Activated CD4-positive, CD25-positive, alpha-beta regulatory T cell treated with anti-CD3 and anti-CD28 coated beads, Interleukin-2, amount 50 U/mL, for 24 hours (primary cell): Measurements from ENCODE around the gene TFDP1.

Experiments
- ATAC-seq, 2 donors: fragments of 150-1000 bp; cut with Tn5 transposase; one replicate each; pipeline ENCODE4 v1.10.0; 2021; ENCODE audit warnings: mild to moderate bottlenecking in 1 of 2, moderate library complexity in 1 of 2

TFDP1 gene

GRCh38 chr13:113667771-113668490 is 83.4 kb downstream of the TFDP1 start:
- no peak for ATAC-seq

DNA sequence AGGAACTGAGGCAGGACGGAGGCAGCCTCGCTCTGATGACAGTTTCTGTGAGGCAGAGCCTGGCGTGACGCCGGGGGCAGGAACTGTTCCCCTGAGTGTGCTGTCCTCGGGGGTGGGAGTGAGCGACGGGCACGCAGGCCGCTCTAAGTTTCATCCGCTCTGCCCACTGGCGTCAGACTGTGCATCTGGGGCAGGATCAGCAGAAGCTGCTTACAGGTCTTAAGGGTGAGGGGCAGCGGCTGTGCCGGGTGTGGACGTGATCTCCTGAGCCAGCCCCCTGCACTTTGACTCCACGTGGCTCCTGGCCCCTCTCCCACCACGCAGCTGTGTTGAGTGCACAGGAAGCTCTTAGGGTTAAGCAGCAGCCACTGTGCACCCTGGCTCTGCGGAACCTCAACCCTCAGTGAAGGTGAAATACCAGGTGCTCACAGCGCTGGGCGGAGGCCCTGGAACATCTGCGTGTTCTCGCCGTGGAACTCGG is 84.0 kb downstream of the TFDP1 start:
- no peak for ATAC-seq

GRCh38 chr13:113669231-113669754 is 84.7 kb downstream of the TFDP1 start:
- ATAC-seq: no peak

GRCh38 chr13:113669755-113670341 is 85.3 kb downstream of the TFDP1 start:
- no peak for ATAC-seq

DNA sequence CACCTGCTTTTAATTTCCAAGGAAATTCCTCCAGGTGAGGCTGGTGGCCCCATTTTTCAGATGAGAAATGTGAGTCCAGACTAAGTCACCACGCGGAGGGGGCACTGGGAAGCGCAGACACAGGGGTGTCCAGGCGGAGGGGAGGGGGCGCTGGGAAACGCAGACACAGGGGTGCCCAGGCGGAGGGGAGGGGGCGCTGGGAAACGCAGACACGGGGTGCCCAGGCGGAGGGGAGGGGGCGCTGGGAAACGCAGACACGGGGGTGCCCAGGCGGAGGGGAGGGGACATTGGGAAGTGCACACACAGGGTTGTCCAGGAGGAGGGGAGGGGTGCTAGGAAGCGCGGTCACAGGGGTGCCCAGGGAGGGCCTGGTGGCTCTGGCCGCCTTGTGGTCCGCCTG is 86.0 kb downstream of the TFDP1 start:
- ATAC-seq: no peak

GRCh38 chr13:113671066-113672001 is 86.8 kb downstream of the TFDP1 start:
- no peak for ATAC-seq

GRCh38 chr13:113672002-113672651 is 87.6 kb downstream of the TFDP1 start:
- ATAC-seq: no peak
